Endodermal cell (in vitro differentiated cells): Measurements from ENCODE around the gene SPOCK1. TPM values are rescaled to one million over a fixed set of nuclear protein-coding genes. Genes with fewer than 3 reads are reported as not detected.
A peak's percentile ranks its signal among the peaks of the same experiment; 100 is the strongest.

Experiments used
- DNase-seq: peaks from one replicate; pipeline ENCODE4 v3.0.0-alpha.2; 2017
- H3K27ac ChIP-seq: 2 replicates; pipeline ENCODE4 v1.5.1; 2013; ENCODE audit warnings: mild to moderate bottlenecking, low read depth, low read length, moderate library complexity
- H3K27me3 ChIP-seq: 2 replicates; pipeline ENCODE4 v1.6.1; 2013; ENCODE audit warnings: mild to moderate bottlenecking, low read length, moderate library complexity; ENCODE audit not compliant: insufficient read depth, control insufficient read depth, poor library complexity, severe bottlenecking
- H3K36me3 ChIP-seq: 2 replicates; pipeline ENCODE4 v1.7.0; 2013; ENCODE audit warnings: mild to moderate bottlenecking, low read length, moderate library complexity; ENCODE audit not compliant: control insufficient read depth, insufficient read depth
- H3K4me1 ChIP-seq: one replicate; pipeline ENCODE4 v1.7.0; 2013; ENCODE audit warnings: low read length; ENCODE audit not compliant: control insufficient read depth, insufficient read depth
- H3K4me3 ChIP-seq: 2 replicates; pipeline ENCODE4 v1.5.1; 2013; ENCODE audit warnings: mild to moderate bottlenecking, low read length, moderate library complexity
- H3K9ac ChIP-seq: 2 replicates; pipeline ENCODE4 v1.6.1; 2013; ENCODE audit warnings: mild to moderate bottlenecking, low read length, moderate library complexity; ENCODE audit not compliant: poor library complexity, severe bottlenecking; ENCODE audit errors: extremely low read depth
- H3K9me3 ChIP-seq: 2 replicates; pipeline ENCODE4 v1.6.1; 2013; ENCODE audit warnings: mild to moderate bottlenecking, low read length, moderate library complexity; ENCODE audit not compliant: control insufficient read depth
- H3K27ac Mint-ChIP-seq: 2 replicates; pipeline ENCODE4 v1.8.0; 2020; ENCODE audit warnings: mixed read lengths
- H3K27me3 Mint-ChIP-seq: 2 replicates; pipeline ENCODE4 v1.8.0; 2021; ENCODE audit warnings: mild to moderate bottlenecking, mixed read lengths; ENCODE audit not compliant: insufficient read depth
- H3K36me3 Mint-ChIP-seq: 2 replicates; pipeline ENCODE4 v1.8.0; 2020; ENCODE audit warnings: low read depth, mixed read lengths
- H3K4me1 Mint-ChIP-seq: 2 replicates; pipeline ENCODE4 v1.8.0; 2020; ENCODE audit warnings: mixed read lengths
- H3K4me3 Mint-ChIP-seq: 2 replicates; pipeline ENCODE4 v1.8.0; 2020; ENCODE audit warnings: mild to moderate bottlenecking, moderate library complexity, mixed read lengths
- H3K9me3 Mint-ChIP-seq: 2 replicates; pipeline ENCODE4 v1.8.0; 2020; ENCODE audit warnings: mild to moderate bottlenecking, mixed read lengths
- WGBS, 2 experiments: methylation state at CpG; one replicate each; pipeline versions ENCODE4 v1.1.5 to v1.1.7; 2013; ENCODE audit warnings: missing lambda C conversion rate in 2 of 2, mixed read lengths in 1 of 2; ENCODE audit not compliant: insufficient coverage in 1 of 2, insufficient read length in 1 of 2; 5-methylcytosine and 5-hydroxymethylcytosine counted together
- total RNA-seq, 2 donors: library from RNA; stranded (reverse); fragmentation: NEBNext Ultra II Directional in 1 of 2; extraction: Animal tissue kit (Norgen Biotek cat#: 25700) in 1 of 2; gene quantifications; 2 replicates in 1 of 2; 3 replicates in 1 of 2; pipeline ENCODE4 v1.2.1, GENCODE V29; 2021
- TF ChIP-seq, protein P1 (sequence below): fragments of 200-600 bp; sonication (generic); conservative IDR thresholded peaks from 2 replicates; pipeline ENCODE4 v1.5.0; 2021; ENCODE audit warnings: antibody characterized with exemption, mild to moderate bottlenecking

The SPOCK1 gene
- total RNA-seq, 2 donors from 2014 or later: 25.8 to 39.8 TPM

DNA sequence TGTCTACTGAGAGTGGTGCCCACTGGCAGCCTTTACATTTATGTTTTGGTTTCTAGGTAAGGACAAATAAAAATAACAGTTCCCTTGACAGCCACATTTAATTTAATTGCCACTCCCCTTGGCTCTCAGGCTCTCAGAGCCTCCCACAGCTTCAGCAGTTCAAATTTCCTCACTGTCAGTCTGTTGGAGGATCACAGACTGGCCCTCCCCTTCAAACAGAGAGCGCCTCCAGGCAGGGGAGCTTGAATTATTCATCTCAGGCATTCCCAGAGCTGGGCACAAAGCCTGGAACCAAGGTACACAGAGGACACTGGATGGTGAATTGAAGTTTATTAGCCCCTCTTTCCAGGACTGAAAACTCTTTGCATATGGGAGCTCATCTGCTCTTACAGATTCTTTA lies 407.7 kb downstream of the SPOCK1 start:
- 38 to 39% methylated on average over 1 of the region's 1 CpG for WGBS, 2 experiments
- H3K4me1 Mint-ChIP-seq: peaks cover 34% of the 10 kb centered on the region
- Histone ChIP-seq H3K27me3 (no peaks in the 10 kb centered on the region), H3K9me3 (no peaks in the 10 kb centered on the region), H3K4me3 (no peak overlapping the region), H3K4me1 (peaks cover 6% of the 10 kb centered on the region), H3K27ac (no peak overlapping the region), H3K9ac (no peak overlapping the region), H3K36me3 (no peaks in the 10 kb centered on the region)
- TF ChIP-seq, protein P1, sequence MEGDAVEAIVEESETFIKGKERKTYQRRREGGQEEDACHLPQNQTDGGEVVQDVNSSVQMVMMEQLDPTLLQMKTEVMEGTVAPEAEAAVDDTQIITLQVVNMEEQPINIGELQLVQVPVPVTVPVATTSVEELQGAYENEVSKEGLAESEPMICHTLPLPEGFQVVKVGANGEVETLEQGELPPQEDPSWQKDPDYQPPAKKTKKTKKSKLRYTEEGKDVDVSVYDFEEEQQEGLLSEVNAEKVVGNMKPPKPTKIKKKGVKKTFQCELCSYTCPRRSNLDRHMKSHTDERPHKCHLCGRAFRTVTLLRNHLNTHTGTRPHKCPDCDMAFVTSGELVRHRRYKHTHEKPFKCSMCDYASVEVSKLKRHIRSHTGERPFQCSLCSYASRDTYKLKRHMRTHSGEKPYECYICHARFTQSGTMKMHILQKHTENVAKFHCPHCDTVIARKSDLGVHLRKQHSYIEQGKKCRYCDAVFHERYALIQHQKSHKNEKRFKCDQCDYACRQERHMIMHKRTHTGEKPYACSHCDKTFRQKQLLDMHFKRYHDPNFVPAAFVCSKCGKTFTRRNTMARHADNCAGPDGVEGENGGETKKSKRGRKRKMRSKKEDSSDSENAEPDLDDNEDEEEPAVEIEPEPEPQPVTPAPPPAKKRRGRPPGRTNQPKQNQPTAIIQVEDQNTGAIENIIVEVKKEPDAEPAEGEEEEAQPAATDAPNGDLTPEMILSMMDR: no peak
- no peak overlapping the region for H3K27ac Mint-ChIP-seq
- no peaks in the 10 kb centered on the region for H3K27me3 Mint-ChIP-seq
- H3K9me3 Mint-ChIP-seq: no peaks in the 10 kb centered on the region
- peak; percentile 77 for DNase-seq
- no peak overlapping the region for H3K4me3 Mint-ChIP-seq
- no peaks in the 10 kb centered on the region for H3K36me3 Mint-ChIP-seq

GRCh38 chr5:137090721-137091120 lies 408.4 kb downstream of the SPOCK1 start:
- H3K27ac ChIP-seq: no peak overlapping the region
- no peaks in the 10 kb centered on the region for H3K9me3 Mint-ChIP-seq
- H3K27me3 Mint-ChIP-seq: no peaks in the 10 kb centered on the region
- no peaks in the 10 kb centered on the region for H3K27me3 ChIP-seq
- H3K36me3 ChIP-seq: no peaks in the 10 kb centered on the region
- H3K27ac Mint-ChIP-seq: no peak overlapping the region
- H3K4me3 Mint-ChIP-seq: no peak overlapping the region
- H3K9me3 ChIP-seq: no peaks in the 10 kb centered on the region
- H3K4me1 ChIP-seq: peaks cover 6% of the 10 kb centered on the region
- H3K9ac ChIP-seq: no peak overlapping the region
- TF ChIP-seq, protein P1: no peak
- peaks cover 40% of the 10 kb centered on the region for H3K4me1 Mint-ChIP-seq
- 82 to 90% methylated on average over 2 of the region's 2 CpGs for WGBS, 2 experiments
- no peak overlapping the region for H3K4me3 ChIP-seq
- no peaks in the 10 kb centered on the region for H3K36me3 Mint-ChIP-seq
- DNase-seq: no peak

DNA sequence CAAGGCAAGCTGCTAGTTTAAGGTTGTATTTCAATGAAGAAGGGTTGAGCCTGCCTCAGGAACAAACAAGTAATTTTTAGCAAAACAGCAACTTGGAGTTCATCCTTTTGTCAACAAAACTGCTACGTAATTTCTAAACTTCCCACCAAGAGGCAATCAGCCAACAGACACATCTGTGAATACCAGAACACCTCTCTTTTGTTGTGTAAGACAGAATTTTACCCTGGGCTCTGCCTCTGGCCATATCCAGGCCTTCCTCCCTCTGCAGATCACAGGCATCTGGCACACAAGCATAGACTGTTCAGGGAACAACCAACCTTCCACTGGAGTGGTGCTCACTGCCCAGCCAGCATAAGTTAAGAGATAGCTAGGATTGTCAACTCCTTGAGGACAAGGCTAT lies 409.0 kb downstream of the SPOCK1 start:
- no peaks in the 10 kb centered on the region for H3K9me3 ChIP-seq
- 100% methylated on average over 1 of the region's 1 CpG for WGBS, 2 experiments
- Mint-ChIP-seq H3K27me3 (no peaks in the 10 kb centered on the region), H3K4me3 (no peak overlapping the region), H3K9me3 (no peaks in the 10 kb centered on the region), H3K36me3 (no peaks in the 10 kb centered on the region), H3K27ac (no peak overlapping the region), H3K4me1 (peaks cover 44% of the 10 kb centered on the region)
- TF ChIP-seq, protein P1: no peak
- peaks cover 6% of the 10 kb centered on the region for H3K4me1 ChIP-seq
- H3K4me3 ChIP-seq: no peak overlapping the region
- H3K27ac ChIP-seq: no peak overlapping the region
- DNase-seq: no peak
- no peaks in the 10 kb centered on the region for H3K36me3 ChIP-seq
- no peak overlapping the region for H3K9ac ChIP-seq
- no peaks in the 10 kb centered on the region for H3K27me3 ChIP-seq
